ENCODE results near the gene USP48. TPM values are rescaled to one million over a fixed set of nuclear protein-coding genes. Genes with fewer than 3 reads are reported as not detected.

USP48 gene
- total RNA-seq, 1 donor from 2014 or later, result 61.8 TPM

DNA sequence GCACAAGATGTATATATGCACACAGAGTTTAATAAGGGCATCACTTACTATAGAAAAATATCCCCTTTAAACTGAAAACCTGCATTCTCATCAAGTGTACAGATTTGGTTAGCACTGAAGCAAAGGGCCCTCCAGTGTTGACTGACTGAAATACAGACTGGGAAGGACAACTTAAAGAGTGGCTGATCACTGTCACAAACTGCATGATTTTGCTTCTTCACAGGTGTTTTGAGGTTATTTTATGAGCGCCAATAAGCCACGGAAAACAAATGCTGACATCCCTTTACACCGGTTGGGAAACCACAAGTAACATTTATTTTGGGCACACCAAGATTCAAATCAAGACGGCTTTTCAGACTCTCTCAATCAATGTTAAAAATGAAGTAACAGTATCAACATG lies 82.9 kb downstream of the USP48 start:
- Mint-ChIP-seq H3K4me3 (no peak overlapping the region), H3K9me3 (no peaks in the 10 kb centered on the region), H3K27ac (ENCODE audit: unreplicated experiment) (no peak overlapping the region), H3K36me3 (ENCODE audit: low read depth) (peaks cover 9% of the 10 kb centered on the region), H3K27me3 (ENCODE audit: low read depth) (no peaks in the 10 kb centered on the region), H3K4me1 (peaks cover 23% of the 10 kb centered on the region)
- no peak for DNase-seq (ENCODE audit: low read depth, low spot score)
- TF ChIP-seq, protein P1, sequence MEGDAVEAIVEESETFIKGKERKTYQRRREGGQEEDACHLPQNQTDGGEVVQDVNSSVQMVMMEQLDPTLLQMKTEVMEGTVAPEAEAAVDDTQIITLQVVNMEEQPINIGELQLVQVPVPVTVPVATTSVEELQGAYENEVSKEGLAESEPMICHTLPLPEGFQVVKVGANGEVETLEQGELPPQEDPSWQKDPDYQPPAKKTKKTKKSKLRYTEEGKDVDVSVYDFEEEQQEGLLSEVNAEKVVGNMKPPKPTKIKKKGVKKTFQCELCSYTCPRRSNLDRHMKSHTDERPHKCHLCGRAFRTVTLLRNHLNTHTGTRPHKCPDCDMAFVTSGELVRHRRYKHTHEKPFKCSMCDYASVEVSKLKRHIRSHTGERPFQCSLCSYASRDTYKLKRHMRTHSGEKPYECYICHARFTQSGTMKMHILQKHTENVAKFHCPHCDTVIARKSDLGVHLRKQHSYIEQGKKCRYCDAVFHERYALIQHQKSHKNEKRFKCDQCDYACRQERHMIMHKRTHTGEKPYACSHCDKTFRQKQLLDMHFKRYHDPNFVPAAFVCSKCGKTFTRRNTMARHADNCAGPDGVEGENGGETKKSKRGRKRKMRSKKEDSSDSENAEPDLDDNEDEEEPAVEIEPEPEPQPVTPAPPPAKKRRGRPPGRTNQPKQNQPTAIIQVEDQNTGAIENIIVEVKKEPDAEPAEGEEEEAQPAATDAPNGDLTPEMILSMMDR (conservative IDR thresholded peaks at IDR 0.05), result no peak

DNA sequence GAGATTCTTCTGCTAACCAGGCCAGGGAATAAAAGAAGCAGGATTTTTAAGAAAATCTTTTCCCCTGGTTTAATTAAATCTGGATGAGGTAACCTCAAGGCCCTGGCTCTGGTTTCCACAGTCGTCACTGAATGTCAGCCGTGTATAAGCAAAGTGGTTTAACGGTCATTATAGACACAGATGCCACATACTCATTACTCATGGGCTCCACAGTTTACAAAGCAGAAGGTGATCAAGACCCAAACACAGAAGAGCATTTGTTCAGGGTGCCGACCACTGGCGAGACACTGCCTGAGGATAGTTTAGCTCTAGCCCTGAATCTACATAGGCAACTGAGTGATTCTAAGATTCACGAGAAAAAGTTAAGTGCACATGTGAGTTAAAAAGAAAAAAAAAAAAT lies 86.0 kb downstream of the USP48 start:
- peaks cover 5% of the 10 kb centered on the region for H3K4me1 Mint-ChIP-seq
- no peaks in the 10 kb centered on the region for H3K9me3 Mint-ChIP-seq
- peaks cover 13% of the 10 kb centered on the region for H3K36me3 Mint-ChIP-seq (ENCODE audit: low read depth)
- H3K27me3 Mint-ChIP-seq (ENCODE audit: low read depth), result no peaks in the 10 kb centered on the region
- no peak overlapping the region for H3K27ac Mint-ChIP-seq (ENCODE audit: unreplicated experiment)
- TF ChIP-seq, protein P1 (conservative IDR thresholded peaks at IDR 0.05), result no peak
- no peak overlapping the region for H3K4me3 Mint-ChIP-seq
- DNase-seq (ENCODE audit: low read depth, low spot score), result no peak

DNA sequence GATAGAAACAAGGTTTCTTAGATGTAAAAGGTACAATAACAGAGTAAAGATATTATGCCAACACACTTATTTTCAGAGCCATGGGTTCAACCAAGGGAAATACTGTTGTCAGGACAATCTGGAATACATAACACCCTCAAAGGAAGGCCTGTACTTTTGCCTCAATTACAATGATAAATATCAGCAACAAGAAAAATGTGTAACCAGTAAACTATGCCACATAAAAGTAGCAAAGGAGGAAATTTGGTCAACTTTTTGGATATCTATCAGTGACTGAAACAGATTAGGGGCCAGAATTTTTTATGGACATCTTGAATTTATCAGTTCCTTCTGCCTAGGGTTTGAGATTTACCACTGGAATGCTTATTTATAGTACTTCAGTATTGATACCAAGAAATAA lies 89.2 kb downstream of the USP48 start:
- Mint-ChIP-seq H3K27ac (ENCODE audit: unreplicated experiment) (no peak overlapping the region), H3K4me3 (no peak overlapping the region), H3K36me3 (ENCODE audit: low read depth) (peaks cover 12% of the 10 kb centered on the region), H3K27me3 (ENCODE audit: low read depth) (no peaks in the 10 kb centered on the region), H3K9me3 (no peaks in the 10 kb centered on the region), H3K4me1 (peaks cover 5% of the 10 kb centered on the region)
- TF ChIP-seq, protein P1 (conservative IDR thresholded peaks at IDR 0.05), result no peak
- DNase-seq (ENCODE audit: low read depth, low spot score), result no peak

DNA sequence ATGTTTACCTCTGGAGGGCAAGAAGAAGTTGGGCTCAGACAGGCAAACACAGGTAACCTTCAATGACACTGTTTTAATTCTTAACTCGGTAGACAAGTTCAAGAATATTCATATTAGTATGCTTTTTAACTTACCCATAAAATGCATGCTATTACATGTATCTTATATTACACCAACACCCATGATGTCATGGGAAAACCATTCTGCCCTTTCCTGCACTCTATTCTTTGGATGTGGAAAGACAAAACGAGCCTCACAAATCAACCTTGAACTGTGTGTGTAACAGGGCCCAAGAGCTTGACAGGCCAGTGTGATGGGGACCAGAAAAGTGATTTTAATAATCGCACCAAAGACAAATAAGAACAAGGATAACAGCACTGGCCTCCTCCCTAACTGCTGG lies 91.2 kb downstream of the USP48 start:
- TF ChIP-seq, protein P1 (conservative IDR thresholded peaks at IDR 0.05), result no peak
- no peak overlapping the region for H3K27ac Mint-ChIP-seq (ENCODE audit: unreplicated experiment)
- no peaks in the 10 kb centered on the region for H3K9me3 Mint-ChIP-seq
- no peaks in the 10 kb centered on the region for H3K27me3 Mint-ChIP-seq (ENCODE audit: low read depth)
- H3K4me3 Mint-ChIP-seq, result no peak overlapping the region
- peaks cover under 1% of the 10 kb centered on the region for H3K4me1 Mint-ChIP-seq
- H3K36me3 Mint-ChIP-seq (ENCODE audit: low read depth), result peaks cover 24% of the 10 kb centered on the region
- no peak for DNase-seq (ENCODE audit: low read depth, low spot score)

DNA sequence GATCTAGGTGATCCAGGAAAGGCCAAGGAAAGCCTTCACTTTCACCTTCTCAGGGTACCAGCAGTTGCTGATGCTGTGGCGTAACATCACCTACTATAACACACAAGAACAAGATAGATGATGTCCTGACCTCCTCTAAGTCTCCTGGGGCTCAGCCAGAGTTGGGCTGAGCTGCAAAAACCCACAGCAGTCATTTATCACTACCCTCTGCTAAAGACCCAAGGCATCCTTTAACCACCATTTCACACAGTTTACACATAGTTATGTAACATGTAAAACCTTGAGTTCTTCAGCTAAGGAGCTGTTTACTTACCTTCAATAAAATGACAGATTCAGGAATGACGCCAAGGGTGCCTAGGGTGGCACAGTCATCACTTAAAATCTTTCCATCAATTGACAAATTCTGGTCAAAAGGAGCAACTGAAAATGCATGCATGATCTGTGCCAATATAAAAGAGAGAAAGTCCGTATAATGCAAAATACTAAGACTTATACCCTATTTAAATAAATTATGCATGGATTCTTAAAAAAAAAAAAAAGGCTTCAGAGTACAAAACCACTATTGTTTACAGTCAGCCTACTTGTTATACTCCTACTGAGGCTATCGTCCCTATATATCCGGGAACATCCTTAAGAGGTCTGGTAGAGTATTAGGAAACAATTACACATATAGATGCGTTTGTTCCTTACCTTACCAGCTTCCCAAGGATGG lies 93.1 kb downstream of the USP48 start:
- no peak for DNase-seq (ENCODE audit: low read depth, low spot score)
- TF ChIP-seq, protein P1 (conservative IDR thresholded peaks at IDR 0.05), result no peak
- no peaks in the 10 kb centered on the region for H3K27me3 Mint-ChIP-seq (ENCODE audit: low read depth)
- no peaks in the 10 kb centered on the region for H3K4me1 Mint-ChIP-seq
- H3K36me3 Mint-ChIP-seq (ENCODE audit: low read depth), result peaks cover 41% of the 10 kb centered on the region
- no peak overlapping the region for H3K27ac Mint-ChIP-seq (ENCODE audit: unreplicated experiment)
- no peak overlapping the region for H3K4me3 Mint-ChIP-seq
- H3K9me3 Mint-ChIP-seq, result peaks cover 5% of the 10 kb centered on the region

Data from neural crest cell (in vitro differentiated cells).